ENCODE data around the gene SH3RF3. TPM values are rescaled to one million over a fixed set of nuclear protein-coding genes. Genes with fewer than 3 reads are reported as not detected.

The SH3RF3 gene
- total RNA-seq, 1 experiment from 2014 or later = not detected

DNA sequence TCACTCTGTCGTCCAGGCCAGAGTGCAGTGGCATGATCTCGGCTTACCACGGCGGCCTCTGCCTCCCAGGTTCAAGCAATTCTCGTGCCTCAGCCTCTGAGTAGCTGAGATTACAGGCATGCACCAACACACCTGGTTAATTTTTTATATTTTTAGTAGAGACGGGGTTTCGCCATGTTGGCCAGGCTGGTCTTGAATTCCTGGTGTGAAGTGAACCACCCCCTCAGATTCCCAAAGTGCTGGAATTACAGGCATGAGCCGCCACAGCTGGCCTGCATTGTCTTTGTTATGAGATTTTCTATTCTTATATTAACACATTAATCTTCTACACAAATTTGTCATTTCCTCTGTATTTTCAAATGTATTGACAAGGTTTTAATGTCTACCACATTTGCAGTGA, 409.5 kb downstream of the SH3RF3 start:
- H3K4me1 ChIP-seq (ENCODE audit: control insufficient read depth in 1 of 2, insufficient read depth in 2 of 2, low read length in 2 of 2) = no peaks in the 10 kb centered on the region
- no peak overlapping the region for H2AFZ ChIP-seq (ENCODE audit: low read depth, low read length, poor library complexity, severe bottlenecking)
- no peak overlapping the region for H3K9ac ChIP-seq (ENCODE audit: low read length)
- no peak overlapping the region for H3K4me3 ChIP-seq (replicated peaks in 1 of 2; ENCODE audit: low read depth in 1 of 2, low read length in 2 of 2)
- H3K27ac ChIP-seq (ENCODE audit: low read depth, low read length) = no peak overlapping the region
- RAD21 ChIA-PET (ENCODE audit: low non-redundant PET in 1 of 2, low total read pairs in 2 of 2, uncharacterized antibody in 2 of 2, unreplicated experiment in 2 of 2) = no interaction called here
- no TSS peak for BruUV-seq (replicated peaks)
- DNase-seq (ENCODE audit: low read depth, low spot score) (no peak), ATAC-seq (no peak)
- intact Hi-C loops (cut with micrococcal nuclease) = no loop called here
- no peaks in the 10 kb centered on the region for H3K79me2 ChIP-seq (ENCODE audit: insufficient read depth, low read length)
- TF ChIP-seq CBX3 (IDR thresholded peaks at IDR 0.05; ENCODE audit: low read depth) = no peak
- no peaks in the 10 kb centered on the region for H3K27me3 ChIP-seq (ENCODE audit: insufficient read depth, low read length)
- POLR2A ChIA-PET = no interaction called here
- no peaks in the 10 kb centered on the region for H3K9me3 ChIP-seq (ENCODE audit: control insufficient read depth in 1 of 2, insufficient read depth in 1 of 2, low read depth in 1 of 2, low read length in 2 of 2)
- H3K4me2 ChIP-seq (ENCODE audit: low read length) = no peak overlapping the region
- no peaks in the 10 kb centered on the region for H3K9me2 ChIP-seq (ENCODE audit: insufficient read depth)
- H4K20me1 ChIP-seq (ENCODE audit: insufficient read depth) = no peaks in the 10 kb centered on the region; the same call in 1 of the 2 replicates
- CTCF ChIA-PET = no interaction called here
- no peaks in the 10 kb centered on the region for H3K36me3 ChIP-seq (ENCODE audit: control insufficient read depth in 1 of 2, insufficient read depth in 2 of 2, low read length in 2 of 2)

DNA sequence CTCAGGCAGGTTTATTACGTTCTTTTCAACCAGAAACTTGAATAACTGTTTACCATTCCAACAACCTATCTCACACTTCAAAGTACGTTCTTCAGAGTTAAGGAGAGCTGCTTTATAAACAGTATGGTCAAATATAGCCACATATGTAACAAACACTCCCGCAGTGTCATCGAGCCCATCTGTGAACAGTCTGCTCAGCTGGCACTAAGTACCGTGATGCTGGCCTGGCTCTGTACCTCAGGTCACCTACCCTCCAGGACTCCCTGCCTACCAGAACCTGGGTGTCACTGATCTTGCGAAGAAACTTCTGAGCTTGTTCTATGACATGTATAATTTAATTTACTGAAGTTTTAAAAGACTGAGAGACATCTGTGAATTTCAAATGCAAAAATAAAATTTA, 413.4 kb downstream of the SH3RF3 start:
- Histone ChIP-seq H3K4me3 (replicated peaks in 1 of 2; ENCODE audit: low read depth in 1 of 2, low read length in 2 of 2) (no peak overlapping the region), H3K9me2 (ENCODE audit: insufficient read depth) (no peaks in the 10 kb centered on the region), H3K4me2 (ENCODE audit: low read length) (no peak overlapping the region), H3K27ac (ENCODE audit: low read depth, low read length) (no peak overlapping the region), H3K9me3 (ENCODE audit: control insufficient read depth in 1 of 2, insufficient read depth in 1 of 2, low read depth in 1 of 2, low read length in 2 of 2) (no peaks in the 10 kb centered on the region), H3K9ac (ENCODE audit: low read length) (no peak overlapping the region), H2AFZ (ENCODE audit: low read depth, low read length, poor library complexity, severe bottlenecking) (no peak overlapping the region), H4K20me1 (ENCODE audit: insufficient read depth) (no peaks in the 10 kb centered on the region; the same call in 1 of the 2 replicates), H3K36me3 (ENCODE audit: control insufficient read depth in 1 of 2, insufficient read depth in 2 of 2, low read length in 2 of 2) (peaks cover 0 to 4% of the 10 kb centered on the region in 2 experiments; a peak in 2 of 4 replicates), H3K4me1 (ENCODE audit: control insufficient read depth in 1 of 2, insufficient read depth in 2 of 2, low read length in 2 of 2) (no peaks in the 10 kb centered on the region), H3K79me2 (ENCODE audit: insufficient read depth, low read length) (no peaks in the 10 kb centered on the region), H3K27me3 (ENCODE audit: insufficient read depth, low read length) (no peaks in the 10 kb centered on the region)
- intact Hi-C loops (cut with micrococcal nuclease) = no loop called here
- ATAC-seq = no peak
- BruUV-seq (replicated peaks) = no TSS peak
- TF ChIP-seq, protein P1, sequence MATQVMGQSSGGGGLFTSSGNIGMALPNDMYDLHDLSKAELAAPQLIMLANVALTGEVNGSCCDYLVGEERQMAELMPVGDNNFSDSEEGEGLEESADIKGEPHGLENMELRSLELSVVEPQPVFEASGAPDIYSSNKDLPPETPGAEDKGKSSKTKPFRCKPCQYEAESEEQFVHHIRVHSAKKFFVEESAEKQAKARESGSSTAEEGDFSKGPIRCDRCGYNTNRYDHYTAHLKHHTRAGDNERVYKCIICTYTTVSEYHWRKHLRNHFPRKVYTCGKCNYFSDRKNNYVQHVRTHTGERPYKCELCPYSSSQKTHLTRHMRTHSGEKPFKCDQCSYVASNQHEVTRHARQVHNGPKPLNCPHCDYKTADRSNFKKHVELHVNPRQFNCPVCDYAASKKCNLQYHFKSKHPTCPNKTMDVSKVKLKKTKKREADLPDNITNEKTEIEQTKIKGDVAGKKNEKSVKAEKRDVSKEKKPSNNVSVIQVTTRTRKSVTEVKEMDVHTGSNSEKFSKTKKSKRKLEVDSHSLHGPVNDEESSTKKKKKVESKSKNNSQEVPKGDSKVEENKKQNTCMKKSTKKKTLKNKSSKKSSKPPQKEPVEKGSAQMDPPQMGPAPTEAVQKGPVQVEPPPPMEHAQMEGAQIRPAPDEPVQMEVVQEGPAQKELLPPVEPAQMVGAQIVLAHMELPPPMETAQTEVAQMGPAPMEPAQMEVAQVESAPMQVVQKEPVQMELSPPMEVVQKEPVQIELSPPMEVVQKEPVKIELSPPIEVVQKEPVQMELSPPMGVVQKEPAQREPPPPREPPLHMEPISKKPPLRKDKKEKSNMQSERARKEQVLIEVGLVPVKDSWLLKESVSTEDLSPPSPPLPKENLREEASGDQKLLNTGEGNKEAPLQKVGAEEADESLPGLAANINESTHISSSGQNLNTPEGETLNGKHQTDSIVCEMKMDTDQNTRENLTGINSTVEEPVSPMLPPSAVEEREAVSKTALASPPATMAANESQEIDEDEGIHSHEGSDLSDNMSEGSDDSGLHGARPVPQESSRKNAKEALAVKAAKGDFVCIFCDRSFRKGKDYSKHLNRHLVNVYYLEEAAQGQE (IDR thresholded peaks at IDR 0.05; ENCODE audit: low read depth) = no peak
- no peak for TF ChIP-seq SP1 (IDR thresholded peaks at IDR 0.05; ENCODE audit: low read depth)
- DNase-seq (ENCODE audit: low read depth, low spot score) = no peak
- RAD21 ChIA-PET (ENCODE audit: low non-redundant PET in 1 of 2, low total read pairs in 2 of 2, uncharacterized antibody in 2 of 2, unreplicated experiment in 2 of 2) = no interaction called here
- CTCF ChIA-PET = no interaction called here
- POLR2A ChIA-PET = no interaction called here

Measured in HCT116 (cell line).